Islet of Langerhans (tissue), 1 donor: ENCODE measurements around the gene STH.
"Not testable (repeated sequence)": the region's sequence is repeated elsewhere in the genome, so short reads cannot be mapped to it uniquely, and the experiment has no call there.

ENCODE experiments used
- FAIRE-seq: peaks from one replicate; lab custom pipeline; 2011; peaks lifted over from hg19 to GRCh38; lab: Jason Lieb, UNC

Gene STH

GRCh38 chr17:45998987-45999899, at the start of gene STH:
Gene STH (plus strand): TSS chr17:45999250. CDS start chr17:45999280, 30 bp downstream.
- FAIRE-seq: no peak

- no peak for FAIRE-seq
Observed at GRCh38 chr17:45949755-45950320, 49.2 kb upstream of the STH start.

- no peak for FAIRE-seq
Observed at GRCh38 chr17:45950888-45951287, 48.2 kb upstream of the STH start.

DNA sequence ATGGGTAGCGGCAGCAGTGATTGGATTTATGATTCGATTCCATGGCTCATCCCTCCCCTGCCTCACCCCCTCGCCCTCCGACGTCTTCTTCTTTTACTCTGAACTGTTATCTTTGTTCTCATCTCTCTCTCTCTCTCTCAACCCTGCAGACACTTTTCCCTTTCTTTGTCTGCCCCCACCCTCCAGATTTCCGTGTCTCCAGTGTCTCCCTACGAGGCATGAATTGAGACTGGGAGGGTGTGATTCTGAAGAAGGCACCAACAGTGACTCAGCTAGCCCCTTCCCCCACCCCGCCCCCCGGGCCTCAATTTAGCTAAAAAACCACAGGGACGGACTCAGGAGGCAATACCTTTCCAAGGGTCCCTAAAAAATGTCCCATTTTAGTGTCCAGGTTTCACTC, 47.6 kb upstream of the STH start:
- FAIRE-seq: no peak

DNA sequence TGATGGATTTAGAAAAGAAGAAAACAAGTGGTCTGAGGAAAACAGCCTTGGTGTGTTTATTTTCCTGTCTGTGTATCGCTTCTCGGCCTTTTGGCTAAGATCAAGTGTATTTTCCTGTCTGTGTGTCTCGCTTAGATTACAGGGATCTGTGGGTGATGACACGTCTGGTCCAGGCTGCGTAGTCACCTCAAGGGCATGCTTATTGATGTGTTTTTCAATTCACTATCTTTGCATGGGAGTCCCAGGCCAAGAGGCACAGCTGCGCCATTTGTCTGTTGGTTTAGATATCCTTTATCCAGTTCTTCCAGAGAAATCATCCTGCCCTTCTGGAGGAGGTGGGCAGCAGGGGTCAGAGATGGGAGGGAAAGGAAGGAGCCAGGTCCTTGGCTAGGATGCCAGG, 47.1 kb upstream of the STH start:
- no peak for FAIRE-seq

DNA sequence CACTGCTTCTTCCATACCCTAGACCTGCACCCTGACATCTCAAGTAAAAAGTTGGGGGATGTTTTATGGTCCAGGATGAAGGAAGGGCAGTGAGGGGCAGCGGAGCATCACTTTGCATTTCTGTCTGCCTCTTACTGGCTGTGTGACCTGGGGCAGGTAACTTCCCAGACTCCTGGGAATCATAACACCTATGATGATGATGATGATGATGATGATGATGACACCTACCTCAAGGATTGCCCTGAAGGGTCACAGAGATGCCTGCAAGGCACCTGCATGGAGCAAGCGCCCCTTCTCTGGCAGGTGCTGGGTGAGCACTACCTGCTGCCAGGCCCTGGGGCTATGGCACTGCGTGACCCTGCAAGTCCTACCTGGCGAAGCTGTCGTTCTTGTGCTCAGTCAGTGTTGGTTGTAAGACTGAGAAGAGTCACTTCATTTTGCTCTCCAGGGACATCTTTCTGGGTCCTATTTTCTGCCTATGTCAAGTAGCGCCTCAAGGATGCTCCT, 46.2 kb upstream of the STH start:
- no peak for FAIRE-seq

DNA sequence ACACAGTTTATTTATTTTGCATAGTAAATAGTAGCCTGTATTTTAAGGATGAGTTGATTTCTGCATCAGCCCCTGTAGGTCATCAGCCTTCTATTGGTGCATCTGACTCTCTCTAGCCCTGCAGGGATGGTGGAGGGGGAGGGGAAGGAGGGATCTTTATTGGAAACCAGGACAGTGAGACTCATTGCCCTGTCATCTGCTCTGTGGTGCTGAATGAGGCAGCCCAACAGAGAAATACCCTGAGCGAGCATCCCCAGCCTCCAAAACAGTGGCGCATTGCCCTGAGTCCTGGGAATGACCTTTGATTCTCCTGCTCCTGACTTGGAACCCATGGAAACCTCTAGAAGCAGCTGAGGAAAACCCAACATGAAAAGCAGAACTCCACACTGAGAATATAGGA, 45.5 kb upstream of the STH start:
- FAIRE-seq: no peak

DNA sequence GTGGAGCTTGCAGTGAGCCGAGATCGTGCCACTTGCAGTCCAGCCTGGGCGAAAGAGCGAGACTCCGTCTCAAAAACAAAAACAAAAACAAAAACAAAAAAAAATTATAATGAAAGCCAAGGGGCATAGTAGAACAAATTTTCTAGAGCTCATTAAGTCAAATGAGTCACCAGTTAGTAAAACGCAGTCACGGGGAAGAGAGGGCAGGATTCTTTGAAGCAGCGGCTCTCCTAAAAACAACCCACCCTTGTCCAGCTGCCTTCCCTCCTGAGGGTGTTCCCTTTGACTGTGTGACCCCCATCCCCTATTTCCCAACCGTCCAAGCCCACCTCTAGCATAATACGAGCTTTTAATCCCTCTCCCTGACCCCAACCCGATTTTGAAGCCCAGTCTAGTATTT, 44.1 kb upstream of the STH start:
- no peak for FAIRE-seq

DNA sequence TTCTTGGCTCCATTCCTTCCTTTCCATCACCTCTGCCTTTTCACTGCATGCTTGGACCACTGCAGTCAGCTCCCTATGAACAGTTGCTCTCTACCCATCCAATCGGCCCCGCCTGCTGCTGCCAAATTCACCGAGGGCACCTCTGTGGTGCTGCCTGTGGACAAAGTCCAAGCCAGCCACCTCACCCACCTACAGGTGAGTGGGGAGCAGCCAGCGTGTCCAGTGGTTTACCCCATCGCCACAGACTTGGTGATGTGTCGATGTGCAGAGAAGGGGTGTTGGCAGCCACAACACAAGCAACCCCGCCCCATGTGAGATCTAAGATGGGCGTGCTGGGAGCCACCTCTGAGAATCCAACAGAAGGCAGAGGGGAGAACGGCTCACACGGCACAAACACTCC, 43.7 kb upstream of the STH start:
- FAIRE-seq: no peak

GRCh38 chr17:45956090-45956489, 43.0 kb upstream of the STH start:
- no peak for FAIRE-seq

DNA sequence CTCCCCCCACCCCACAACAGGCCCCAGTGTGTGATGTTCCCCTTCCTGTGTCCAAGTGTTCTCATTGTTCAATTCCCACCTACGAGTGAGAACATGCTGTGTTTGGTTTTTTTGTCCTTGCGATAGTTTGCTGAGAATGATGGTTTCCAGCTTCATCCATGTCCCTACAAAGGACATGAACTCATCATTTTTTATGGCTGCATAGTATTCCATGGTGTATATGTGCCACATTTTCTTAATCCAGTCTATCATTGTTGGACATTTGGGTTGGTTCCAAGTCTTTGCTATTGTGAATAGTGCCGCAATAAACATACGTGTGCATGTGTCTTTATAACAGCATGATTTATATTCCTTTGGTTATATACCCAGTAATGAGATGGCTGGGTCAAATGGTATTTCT, 42.3 kb upstream of the STH start:
- not testable (repeated sequence) for FAIRE-seq

- no peak for FAIRE-seq
Observed at GRCh38 chr17:45958307-45958706, 40.7 kb upstream of the STH start.

- FAIRE-seq: no peak
Observed at GRCh38 chr17:45958994-45959665, 39.9 kb upstream of the STH start.

DNA sequence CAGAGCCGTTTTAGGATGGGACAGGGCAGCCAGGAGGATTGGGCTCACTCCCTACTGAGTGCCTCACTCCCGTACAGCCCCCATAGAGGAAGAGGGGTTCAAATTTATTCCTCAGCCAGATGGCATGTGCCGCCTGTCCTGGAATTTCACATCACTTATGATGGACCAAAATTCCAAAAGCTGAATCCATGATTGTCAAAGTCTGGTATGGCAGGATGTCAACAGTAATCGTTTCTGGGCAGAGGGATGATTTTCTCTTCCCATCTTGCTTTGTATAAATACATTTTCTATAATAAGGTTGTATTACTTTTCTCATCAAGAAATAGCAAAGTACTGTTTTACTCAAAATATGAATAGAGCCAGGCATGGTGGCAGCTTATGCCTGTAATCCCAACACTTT, 38.7 kb upstream of the STH start:
- no peak for FAIRE-seq

DNA sequence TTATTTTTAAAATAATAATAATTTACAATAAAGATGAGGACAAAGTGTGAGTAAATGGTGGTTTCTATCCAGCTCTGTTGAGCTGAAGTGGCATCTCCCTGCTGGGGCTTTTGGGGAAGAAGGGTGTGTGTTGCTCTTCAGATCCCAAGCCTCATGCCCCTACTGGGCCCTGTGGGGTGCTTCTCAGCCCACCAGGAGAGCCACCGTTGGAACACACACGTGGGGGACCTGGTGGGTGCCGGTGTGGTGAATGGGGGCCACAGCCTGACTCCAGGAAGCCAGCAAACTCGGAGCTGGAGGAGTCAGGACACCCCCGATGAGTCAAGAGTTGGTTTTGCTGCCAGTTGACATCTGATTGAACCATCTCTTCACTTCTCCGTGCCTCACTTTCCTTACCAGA, 37.8 kb upstream of the STH start:
- no peak for FAIRE-seq

DNA sequence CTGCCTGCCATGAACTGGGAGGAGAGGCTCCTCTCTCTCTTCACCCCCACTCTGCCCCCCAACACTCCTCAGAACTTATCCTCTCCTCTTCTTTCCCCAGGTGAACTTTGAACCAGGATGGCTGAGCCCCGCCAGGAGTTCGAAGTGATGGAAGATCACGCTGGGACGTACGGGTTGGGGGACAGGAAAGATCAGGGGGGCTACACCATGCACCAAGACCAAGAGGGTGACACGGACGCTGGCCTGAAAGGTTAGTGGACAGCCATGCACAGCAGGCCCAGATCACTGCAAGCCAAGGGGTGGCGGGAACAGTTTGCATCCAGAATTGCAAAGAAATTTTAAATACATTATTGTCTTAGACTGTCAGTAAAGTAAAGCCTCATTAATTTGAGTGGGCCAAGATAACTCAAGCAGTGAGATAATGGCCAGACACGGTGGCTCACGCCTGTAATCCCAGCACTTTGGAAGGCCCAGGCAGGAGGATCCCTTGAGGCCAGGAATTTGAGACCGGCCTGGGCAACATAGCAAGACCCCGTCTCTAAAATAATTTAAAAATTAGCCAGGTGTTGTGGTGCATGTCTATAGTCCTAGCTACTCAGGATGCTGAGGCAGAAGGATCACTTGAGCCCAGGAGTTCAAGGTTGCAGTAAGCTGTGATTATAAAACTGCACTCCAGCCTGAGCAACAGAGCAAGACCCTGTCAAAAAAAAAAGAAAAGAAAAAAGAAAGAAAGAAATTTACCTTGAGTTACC, 36.7 kb upstream of the STH start:
- no peak for FAIRE-seq

DNA sequence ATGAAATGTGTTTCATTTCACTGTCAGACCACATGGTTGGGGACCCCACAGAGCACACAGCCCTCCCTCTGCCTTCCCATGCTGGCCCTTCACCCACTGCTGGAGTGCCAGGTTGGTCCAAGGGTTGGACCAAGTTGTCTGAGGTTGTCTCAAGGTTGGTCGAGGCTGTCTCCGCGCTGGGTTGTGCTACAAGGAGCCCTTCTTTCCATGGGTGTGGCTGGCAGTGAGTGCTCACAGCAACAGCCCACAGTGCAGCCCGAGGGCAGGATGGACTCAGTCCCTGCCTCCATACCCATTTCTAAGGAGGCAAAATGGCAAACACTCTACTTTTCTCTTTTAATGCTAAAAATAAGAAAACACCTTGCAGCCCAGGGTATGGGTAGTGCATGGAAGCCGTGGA, 35.8 kb upstream of the STH start:
- no peak for FAIRE-seq

- no peak for FAIRE-seq
Observed at GRCh38 chr17:45963889-45964288, 35.2 kb upstream of the STH start.

- FAIRE-seq: no peak
Observed at GRCh38 chr17:45964634-45965033, 34.4 kb upstream of the STH start.

DNA sequence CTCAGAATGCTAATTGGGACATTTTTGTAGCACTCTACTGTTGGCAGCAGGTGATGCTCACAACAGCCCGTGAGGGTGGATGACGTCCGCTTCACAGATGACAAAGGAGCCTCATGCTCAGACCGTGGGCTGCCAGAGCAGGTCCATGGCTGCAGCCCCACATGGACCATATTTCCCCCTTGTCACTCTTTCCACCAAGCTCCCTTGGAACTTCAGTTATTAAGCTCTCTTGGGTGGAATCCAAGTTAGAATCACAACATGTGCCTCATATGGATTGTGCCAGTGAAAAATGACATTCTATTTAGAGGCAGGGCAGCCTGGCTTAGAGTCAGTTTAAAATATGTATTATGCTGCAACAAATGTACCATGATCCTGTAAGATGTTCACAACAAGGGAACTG, 33.2 kb upstream of the STH start:
- no peak for FAIRE-seq

GRCh38 chr17:45966606-45967280, 32.3 kb upstream of the STH start:
- no peak for FAIRE-seq

DNA sequence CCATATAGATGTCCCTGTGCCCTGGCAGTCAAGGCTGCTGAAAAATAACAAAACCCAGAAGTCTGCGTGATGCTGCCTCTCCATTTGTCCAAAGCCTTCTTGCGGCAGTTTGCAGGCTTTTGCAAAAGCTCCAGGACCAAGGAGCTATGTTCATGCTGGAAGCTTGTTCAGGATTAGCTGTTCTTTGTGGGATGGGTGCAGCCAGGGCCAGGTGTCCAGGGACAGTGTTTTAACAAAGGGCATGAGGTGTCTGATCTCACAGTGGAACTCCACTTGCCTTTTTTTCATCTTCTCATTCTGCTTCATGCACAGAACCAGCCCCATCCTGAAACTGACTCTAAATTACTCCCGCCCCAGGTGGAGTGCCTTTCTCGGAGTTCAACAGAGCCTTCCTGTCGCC, 31.7 kb upstream of the STH start:
- no peak for FAIRE-seq
